Neural cell (in vitro differentiated cells): ENCODE measurements around the gene DACH1.

Experiments used
- CTCF ChIP-seq: fragments of 450-650 bp; IDR thresholded peaks from 2 replicates; pipeline ENCODE4 v1.5.1; 2014; ENCODE audit warnings: antibody characterized with exemption, mild to moderate bottlenecking, moderate library complexity; ENCODE audit not compliant: poor library complexity, severe bottlenecking
- EP300 ChIP-seq: fragments of 450-650 bp; conservative IDR thresholded peaks from 2 replicates; pipeline ENCODE4 v1.6.1; 2014; ENCODE audit warnings: antibody characterized with exemption, mild to moderate bottlenecking, moderate library complexity; ENCODE audit not compliant: poor library complexity, severe bottlenecking
- MXI1 ChIP-seq: fragments of 450-650 bp; conservative IDR thresholded peaks from 2 replicates; pipeline ENCODE4 v1.6.1; 2014; ENCODE audit warnings: antibody characterized with exemption, mild to moderate bottlenecking; ENCODE audit not compliant: poor library complexity, severe bottlenecking

- no peak for TF ChIP-seq CTCF
- no peak for TF ChIP-seq EP300
- no peak for TF ChIP-seq MXI1
These were observed 405.1 kb downstream of the DACH1 start for GRCh38 chr13:71461892-71462291.
